Stimulated activated CD4-positive, alpha-beta T cell treated with anti-CD3 and anti-CD28 coated beads, Interleukin-4, amount 100 ng/mL, for 1 hour (primary cell): ENCODE results near the gene FLAD1.

Experiments used
- DNase-seq: peaks from one replicate; pipeline ENCODE4 v3.0.0-alpha.2; 2020

The FLAD1 gene

DNA sequence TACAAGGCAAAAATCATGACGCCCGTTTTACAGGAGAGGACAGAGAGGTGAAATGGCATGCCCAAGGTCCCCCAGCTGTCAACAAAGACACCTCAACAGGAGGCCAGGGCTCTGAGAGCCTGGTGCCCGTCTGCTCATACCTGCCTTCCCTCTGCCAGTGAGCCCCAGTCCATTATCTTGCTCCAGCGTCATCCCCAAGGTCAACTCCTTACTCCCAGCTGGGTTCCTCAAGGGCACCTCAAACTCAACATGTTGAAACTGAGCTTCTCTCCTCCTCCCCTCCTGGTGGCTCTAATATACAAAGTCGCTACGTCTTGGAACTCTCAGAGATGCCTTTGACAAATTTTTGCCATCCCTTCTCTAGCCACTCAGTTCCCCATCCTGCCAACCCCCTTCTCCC lies 30.5 kb upstream of the FLAD1 start:
- no peak for DNase-seq

DNA sequence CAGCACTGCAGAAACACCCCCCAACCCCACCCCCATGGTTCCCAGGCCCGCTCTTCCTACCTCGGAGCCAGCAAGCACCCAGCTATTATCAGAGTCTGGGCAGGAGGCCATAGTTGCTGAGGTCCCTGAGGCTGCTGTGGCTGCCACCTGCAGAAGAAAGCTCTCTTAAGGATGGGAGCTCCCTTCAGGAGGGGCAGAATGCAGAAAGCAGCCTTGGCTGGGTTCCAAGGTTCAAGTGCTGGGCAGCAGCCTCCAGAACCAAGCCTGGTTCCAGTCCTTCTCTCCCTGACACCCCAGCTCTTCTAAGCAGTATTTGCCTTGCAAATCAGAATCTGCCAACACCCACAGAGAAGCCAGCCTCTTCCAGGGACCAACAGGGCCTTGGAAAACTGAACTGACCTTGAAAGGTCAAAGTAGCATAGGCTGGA lies 29.5 kb upstream of the FLAD1 start:
- DNase-seq, result no peak

DNA sequence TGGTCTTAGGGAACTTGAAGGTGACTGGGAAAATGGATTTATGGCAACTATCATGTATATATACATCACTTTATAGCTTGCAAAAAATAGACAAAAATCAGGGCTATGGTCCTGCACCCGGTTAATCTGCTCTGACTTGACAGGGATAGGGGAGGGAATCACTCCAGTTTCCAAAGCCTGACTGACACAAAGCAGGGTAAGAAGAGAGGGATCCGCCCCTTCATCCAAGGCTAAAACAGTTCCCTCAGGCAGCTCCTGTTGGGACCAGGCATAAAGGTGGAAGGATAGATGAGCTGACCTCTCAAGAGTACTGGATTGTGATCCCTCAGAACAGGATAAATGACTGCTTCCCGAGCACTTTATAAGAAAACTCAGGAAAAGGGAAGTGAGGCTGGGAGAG lies 28.6 kb upstream of the FLAD1 start:
- DNase-seq, result no peak

DNA sequence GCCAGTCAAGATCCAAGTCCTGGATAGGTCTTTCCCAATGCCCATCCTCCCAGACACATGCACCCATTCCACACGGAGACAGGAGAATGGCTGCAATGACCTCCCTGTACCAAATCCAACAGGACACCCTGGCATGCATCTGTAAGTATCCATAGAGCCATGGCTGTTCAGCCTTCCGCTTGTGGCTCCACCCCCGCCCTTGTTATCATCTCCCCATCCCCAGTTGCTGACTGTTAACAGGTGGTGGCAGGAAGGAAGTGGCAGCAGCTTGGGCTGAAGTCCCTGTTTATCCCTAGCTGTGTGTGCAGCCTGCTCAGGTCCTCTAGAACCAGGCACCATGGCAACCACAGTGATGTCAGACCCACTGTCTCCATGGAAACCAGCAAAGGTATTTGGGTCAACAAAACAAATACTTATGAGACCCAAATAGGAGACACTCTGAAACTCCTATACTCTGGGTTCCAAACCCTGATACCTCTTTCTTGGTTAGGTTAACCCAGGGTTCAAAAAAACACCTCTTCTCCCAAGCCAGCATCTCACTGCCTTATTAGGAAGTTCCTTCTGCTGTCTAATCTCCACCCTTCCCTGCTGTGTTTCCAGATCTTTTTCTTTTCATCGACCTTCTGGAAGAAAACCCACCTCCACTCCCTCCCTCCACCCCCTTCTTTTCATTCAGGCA lies 28.0 kb upstream of the FLAD1 start:
- DNase-seq, result peak; percentile 59

DNA sequence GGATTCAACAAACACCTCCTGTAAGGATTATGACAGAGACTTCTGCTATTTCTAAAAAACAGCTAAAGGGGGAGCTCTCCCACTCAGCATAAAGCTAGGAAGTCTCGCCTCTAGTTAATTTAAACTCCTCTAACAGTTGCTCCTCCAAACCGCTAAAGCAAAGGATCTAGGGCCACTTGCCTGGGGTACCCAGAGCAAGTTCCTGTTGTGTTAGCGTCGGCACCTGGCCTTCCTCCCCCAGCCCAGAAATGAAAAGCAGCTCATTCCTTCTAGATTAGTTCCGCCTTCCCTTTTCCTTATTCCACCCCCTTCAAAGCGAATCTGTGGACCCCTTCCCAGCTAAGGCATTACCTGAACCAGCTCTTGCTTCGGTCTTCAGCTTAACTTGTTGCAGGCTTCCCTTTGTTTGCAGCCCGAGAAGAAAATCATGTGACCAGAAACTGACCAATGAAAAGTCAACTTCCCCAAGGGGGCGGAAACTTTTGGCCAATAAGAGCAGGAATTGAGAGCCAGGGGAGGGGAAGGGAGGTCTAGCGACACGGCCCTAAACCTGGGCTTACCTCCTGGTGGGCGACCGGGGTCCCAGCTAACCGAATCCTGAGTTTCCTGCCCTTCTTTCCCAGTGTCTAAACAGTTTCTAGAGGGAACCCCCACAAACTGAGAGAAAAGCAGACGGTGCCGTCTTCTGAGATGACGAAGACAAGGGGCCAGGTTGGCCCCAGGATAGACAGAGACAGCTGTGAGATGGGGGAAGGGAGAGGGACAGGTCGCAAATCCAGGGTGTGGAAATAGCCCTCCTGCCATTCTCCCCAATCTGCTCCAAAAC lies 27.2 kb upstream of the FLAD1 start, which contains the start of gene PBXIP1:
Gene PBXIP1 (minus strand): TSS at position 382 of the 826 bp plus-strand sequence. CDS start 2,378 bp downstream, outside the sequence.
- peak; percentile 57 for DNase-seq

DNA sequence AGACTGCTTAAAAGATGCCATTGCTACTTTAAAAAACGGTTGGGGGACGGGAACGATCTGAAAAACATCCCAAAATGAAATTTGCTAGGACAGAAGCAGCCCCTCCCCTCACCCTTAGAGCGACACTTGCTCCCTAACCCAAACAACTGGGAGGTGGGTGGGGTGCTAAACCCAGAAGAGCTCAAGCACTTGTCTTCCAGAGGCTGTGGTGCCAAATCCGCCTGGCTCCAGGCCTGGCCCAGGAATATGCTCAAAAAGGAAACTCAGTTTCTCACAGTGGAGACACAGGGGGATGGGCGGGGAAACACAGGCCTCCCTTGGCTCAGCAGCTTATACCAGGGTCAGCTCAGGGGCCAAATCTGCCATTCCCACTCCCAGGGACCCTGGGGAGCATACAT lies 26.6 kb upstream of the FLAD1 start:
- DNase-seq, result no peak

DNA sequence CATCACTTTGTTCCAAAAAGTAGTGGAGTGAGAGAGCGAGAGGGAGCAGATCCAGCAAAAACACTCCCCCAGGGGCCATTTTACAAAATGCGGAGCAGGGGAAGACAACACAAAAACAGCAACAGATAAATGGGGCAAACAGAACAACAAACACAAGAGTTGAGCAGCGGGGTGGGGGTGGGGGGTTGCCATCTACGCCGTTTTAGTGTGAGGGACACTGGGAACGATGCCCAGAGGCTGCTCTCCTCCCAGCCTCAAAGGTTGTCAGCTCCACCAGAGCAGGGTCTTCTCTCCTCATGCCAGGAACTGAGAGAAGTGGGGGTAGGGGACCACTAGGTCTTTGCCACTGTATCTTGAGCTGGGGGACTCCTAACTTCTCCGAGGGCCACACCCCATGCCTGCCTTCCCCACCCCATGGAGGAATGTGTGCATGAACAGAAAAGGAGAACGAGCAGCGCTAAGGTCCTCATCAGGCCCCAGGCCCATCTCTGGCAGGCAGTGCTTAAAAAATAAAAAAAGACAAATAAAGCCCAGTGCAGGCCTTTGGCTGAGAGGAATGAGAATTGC lies 26.0 kb upstream of the FLAD1 start:
- no peak for DNase-seq

DNA sequence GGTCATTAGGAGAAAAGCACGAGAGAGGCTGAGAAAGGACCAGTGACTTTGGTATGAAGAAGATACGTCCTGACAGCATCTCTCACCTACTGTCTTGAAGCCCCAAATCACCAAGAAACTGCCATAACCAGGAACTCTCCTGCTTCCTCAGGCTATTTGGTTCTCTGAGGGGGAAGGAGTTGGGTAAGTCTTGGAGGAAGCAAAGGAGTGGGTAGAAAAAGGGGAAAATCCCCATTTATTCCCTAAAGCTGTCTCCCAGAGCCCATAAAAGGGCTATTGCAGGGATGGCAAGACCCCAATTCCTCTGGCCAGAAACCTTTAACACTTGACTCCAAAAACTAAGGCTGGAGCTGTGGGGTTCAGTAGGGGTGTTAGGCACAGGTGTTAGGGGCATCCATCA lies 25.1 kb upstream of the FLAD1 start:
- DNase-seq, result no peak

DNA sequence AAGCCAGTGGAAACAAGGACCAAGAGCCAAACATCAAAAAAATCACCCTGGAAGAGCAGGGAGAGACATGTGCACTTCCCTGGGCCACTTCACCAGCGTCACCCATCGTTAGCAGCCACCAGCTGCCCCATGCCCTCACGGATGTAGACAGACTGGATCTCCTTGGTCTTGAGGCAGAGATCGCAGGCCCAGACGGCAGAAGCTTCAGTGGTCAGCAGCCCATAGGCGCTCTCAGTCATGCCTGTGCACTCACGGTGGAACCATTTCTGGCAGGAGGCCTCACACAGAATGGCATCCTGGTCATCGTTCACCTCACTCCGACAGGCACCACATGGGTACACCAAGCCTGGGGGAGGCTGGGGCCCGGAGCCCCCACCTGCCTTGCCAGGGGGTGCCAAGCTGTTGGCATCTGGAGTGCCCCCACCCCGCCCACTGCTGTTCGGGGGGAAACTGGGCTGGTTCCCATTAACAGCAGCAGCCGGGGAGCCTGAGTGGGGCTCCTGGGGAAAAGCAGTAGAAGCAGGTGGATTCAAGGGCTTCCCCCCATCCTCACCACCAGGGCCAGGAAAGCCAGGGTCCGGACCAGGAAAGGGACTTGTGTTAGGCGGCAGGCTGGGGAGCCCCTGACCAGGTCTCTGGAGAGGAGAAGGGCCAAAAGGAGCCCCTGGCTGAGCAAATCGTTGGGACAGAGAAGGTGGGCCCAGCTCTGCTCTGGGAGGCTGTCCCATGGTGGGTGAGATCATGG lies 24.3 kb upstream of the FLAD1 start:
- no peak for DNase-seq

DNA sequence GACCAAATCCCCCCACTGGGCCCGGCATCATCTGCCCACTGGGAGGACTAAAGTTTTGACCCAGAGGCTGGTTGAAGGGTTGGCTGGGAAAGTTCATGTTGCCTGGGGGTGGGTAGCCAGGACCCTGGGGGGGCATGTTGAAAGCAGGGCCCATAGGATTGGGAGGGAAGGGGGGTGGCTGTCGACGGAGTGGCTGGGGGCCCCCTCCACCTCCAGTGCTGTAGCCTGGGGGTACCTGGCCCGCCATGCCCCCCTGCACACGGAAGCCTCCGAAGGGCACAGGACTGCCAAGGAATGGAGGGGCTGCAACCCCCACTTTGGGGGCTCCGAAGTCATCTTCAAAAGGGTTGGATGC lies 23.7 kb upstream of the FLAD1 start:
- DNase-seq, result no peak

DNA sequence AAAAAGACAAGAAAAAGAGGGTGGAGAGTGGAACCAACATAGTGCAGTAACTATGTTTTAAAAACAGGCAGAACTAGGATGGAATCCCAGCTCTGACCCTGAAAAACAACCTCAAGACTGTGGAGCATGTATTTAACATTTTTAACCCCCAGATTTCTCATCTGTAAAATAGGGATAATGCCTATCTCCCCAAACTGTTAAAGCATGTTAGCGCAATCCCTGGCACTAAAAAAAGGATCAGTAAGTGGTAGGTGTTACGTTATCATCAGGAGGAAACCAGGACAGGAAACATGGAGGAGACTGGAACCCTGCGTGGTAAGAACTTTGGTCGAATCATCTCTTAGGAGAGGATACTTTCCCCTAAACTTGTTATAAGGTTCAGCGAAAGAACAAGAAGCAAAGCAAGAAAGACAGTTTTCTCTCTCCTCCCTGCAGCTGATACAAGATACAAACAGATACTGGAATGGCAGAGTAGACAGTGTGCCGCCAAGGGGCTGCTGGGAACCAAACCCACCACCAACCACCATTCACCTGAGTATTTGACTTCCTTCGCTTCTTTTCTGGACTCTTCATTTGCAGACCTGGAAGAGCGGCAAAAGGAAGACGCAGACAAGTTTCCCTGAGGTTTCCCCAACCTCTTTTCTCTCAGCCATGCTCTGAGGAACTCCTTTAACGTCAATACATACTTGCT lies 22.6 kb upstream of the FLAD1 start:
- DNase-seq, result no peak

DNA sequence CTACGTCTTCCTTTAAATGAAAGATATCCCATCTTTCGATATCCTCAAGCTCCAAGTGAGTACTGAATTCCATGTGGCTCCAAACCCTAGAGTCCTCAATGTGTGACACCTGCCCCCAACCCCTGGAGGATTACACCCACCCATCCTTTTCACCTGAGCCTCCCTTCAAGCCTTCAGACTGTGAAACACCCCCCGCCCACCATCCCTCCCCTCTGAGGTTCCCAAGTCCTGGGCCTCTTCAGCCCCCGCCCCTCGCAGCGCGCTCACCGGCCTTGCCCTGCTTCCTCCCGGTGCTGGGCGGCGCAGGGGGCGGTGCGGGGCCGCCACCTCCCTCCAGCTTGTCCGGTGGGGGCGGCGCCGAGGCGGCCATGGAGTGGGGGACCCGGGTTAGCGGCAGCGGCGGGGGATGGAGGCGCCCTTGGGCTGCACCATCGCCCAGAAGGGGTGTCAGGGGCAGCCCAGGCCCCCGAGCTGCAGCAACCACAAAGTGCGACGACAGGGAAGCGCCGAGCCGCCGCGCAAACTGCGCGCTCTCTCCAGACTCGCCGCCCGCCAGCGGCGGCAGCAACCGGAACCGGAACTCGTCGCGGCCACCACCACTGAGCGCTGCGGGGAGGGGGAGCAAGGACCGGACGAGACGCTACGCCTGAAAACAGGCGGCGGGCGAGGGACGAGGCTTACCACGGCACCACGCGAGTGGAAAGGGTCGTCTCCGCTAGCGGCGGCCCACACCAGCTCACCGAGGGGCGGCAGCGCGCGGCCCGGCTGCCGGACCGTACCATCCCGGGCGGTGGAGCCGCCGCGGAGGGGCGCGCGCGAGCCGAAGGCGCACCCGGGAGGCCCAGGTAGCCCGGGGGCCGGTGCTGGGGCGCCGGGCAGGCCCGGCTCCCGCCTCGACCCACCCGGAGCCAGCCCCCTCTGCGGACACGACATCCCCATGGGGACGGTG lies 21.7 kb upstream of the FLAD1 start, which contains the start of gene PYGO2:
Gene PYGO2 (minus strand): TSS at position 576 of the 949 bp plus-strand sequence. CDS start 206 bp downstream, at position 370.
- peak; percentile 83 for DNase-seq

DNA sequence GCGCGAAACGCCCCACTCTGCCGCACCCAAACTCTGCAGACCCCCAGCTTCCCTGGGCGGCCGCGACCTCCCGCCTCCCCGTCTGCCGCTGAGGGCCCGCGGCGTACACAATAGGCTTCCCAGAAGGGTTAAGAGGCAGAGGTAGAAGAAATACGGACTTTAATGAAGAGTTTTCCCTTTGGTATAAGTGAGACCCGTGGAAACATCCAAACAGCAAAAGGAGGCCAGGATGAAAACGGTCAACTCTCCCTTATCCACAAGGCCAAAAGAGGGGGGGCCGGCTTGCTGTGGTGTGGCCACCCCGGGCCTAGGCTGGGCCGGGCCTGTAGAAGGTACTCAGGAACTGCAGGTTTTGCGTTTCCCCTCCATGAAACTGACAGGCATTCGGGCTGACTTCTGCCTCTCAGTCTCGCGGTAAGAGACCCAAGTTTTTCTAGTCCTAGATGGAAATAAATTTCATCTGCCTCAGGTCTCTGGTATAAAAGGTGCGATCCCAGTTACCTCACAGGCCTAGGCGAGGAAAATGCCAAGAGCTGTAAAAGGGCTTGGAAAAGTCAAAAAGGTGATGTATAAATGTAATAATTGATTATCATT lies 20.9 kb upstream of the FLAD1 start:
- DNase-seq, result no peak

DNA sequence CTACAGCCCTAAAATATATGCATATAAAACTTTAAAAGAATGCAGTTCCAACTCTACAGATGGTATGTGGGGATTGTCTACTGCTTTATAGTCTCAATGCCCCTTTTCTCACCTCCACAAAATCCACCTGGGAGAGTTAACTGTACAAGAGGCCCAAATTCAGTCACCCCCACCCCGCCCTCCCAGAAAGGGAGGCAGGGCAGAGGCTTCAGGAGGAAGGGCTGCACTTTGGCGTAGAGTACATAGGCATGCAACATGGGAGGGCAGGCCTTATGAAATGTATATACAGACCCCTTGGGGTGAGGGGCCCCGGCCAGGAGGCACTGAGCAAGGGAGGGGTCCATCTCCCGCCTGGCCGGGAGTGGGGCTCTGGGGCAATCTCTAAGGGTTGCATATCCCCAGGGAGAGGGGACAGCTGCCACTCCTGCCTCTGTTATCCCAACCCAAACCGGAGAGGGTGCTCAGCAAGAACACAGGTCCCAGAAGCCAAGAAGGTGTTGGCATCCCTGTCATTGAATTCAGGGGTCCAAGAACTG lies 20.3 kb upstream of the FLAD1 start:
- no peak for DNase-seq

DNA sequence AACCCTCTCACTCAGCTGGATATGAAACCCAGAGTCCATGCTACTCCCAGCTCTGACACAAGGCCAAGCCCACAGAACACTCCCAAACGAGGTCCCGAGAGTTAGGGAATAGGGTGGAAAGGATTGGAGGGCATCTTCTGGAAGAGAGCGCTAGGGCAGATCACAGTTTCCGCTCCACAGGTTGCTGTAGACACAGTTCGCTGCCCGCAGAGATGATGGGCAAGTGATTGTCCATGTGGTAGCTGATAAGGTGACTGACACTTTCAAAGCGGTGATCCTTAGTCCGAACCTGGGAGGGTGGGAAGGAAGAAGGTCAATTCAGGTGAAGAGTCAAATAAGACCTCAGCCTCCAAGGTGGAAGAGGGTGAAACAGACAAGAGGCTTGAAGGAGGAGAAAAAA lies 19.5 kb upstream of the FLAD1 start:
- DNase-seq, result no peak

DNA sequence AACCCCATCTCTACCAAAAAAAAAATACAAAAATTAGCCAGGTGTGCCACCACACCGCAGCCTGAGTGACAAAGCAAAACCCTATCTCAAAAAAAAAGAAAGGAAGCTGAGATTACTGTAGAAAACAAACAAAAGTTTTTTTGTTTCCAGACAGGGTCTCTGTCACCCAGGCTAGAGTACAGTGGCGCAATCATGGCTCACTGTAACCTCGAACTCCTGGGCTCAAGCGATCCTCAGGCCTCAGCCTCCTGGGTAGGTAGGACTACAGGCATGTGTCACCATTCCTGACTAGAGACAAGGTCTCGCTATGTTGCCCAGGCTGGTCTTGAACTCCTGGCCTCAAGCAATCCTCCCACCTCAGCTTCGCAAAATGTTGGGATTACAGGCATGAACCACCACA lies 18.8 kb upstream of the FLAD1 start:
- no peak for DNase-seq

DNA sequence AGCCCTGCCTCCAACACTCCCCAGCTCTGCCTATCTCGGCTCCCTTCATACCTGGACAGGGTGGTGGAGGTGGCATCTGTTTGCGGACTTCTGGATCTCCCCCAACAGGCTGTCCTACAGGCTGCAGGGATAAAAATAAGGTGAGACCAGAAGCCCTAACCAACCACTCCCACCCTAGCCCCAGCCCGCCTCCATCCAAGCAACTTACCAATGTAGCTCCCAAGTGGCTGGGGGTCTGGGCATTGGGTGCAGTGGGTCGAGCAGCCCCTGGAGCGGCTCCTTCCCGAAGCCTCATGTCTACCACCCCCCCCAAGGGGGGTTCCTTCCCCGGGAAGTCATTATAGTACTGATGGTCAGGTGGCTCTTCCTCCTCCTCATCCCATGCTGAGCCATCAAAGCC lies 17.0 kb upstream of the FLAD1 start:
- no peak for DNase-seq

DNA sequence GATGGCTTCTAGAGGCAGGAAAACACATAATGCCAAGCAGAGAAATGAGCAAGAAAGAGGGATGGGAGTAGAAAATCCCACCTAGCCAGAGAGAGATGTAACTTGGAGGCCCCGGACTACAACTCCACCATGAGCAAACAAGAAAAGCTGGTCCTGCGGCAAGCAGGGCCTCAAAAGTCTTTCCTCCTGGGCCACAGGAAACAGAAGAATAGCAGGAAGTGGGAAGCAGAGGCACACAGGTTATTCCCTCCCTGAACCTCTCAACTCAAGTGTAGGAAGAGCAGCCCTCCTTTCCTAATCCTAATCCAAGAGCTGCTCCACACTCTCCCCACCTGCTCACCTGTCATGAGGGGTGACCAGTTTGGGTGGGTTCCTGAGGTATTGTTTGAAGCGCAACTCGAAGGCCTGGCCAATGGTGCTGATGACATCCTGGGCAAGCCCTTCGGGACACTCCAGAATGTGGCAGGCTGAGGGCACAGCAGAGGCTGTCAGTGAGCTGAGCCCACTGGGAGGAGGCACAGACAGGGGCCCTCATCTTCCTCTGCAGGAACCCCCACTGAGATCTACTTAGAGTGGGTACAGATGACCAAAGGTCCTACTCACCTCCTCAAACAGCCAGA lies 15.7 kb upstream of the FLAD1 start:
- DNase-seq, result no peak

DNA sequence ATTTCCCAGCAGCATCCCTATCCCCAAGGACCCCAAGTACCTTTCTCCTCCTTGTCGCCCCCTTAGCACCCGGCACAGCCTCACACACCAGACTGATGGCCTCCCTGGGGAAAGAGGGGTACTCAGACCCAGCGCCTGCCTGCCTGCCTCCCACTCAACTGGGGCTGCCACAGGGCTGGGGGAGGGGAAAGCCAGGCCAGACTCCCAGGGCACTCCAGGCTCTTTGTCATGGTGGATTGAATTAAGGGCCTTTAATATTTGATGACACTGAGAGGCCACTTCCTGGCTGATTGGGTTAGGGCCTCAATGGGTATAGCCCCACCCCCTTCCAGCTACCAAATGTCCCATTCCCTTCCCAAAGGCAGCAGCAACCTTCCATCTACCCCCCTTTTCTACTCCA lies 14.4 kb upstream of the FLAD1 start:
- DNase-seq, result no peak

DNA sequence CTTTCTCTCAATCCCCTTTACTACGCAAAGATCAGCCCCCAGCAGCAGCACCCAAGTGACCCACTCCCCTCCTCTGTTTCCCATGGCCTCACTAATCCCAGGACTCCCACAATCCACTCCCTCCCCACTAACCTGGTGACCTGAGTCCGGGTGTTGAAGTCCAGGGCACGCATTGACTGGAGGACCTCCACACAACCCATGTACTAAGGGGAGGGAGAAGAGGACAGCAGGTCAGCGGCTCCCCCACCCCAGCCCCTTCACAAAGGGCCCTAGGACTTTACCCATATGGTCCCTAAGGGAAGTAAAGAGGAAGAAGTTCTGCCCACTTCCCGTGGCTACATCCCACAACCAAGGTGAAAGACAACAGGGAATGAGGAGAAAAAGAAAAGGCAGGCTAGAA lies 13.9 kb upstream of the FLAD1 start:
- DNase-seq, result no peak
